Stimulated activated naive CD8-positive, alpha-beta T cell treated with anti-CD3 and anti-CD28 coated beads, Interleukin-15, Interleukin-2, amounts not matched to agents 100 U/mL and 50 U/mL, for 24 hours (primary cell): ENCODE data around the gene NHS.
"Not testable (repeated sequence)": the region's sequence is repeated elsewhere in the genome, so short reads cannot be mapped to it uniquely, and the experiment has no call there.

Source experiments
- ATAC-seq: fragments of 150-1000 bp; cut with Tn5 transposase; one replicate; pipeline ENCODE4 v1.10.0; 2021
- DNase-seq: peaks from one replicate; pipeline ENCODE4 v3.0.0; 2021

The NHS gene

GRCh38 chrX:17496407-17496806 is 121.4 kb downstream of the NHS start:
- ATAC-seq, result no peak

GRCh38 chrX:17497193-17497592 is 122.2 kb downstream of the NHS start:
- ATAC-seq, result no peak
- DNase-seq, result no peak

More at GRCh38 chrX:17496407-17496806, 121.4 kb downstream of the NHS start:
- DNase-seq, result no peak

GRCh38 chrX:17499512-17499911 is 124.5 kb downstream of the NHS start:
- ATAC-seq (no peak), DNase-seq (no peak)

- no peak for DNase-seq
These were observed 125.2 kb downstream of the NHS start for GRCh38 chrX:17500145-17500579.

GRCh38 chrX:17501746-17502145 is 126.7 kb downstream of the NHS start:
- no peak for DNase-seq
- no peak for ATAC-seq

More at GRCh38 chrX:17500145-17500579, 125.2 kb downstream of the NHS start:
- no peak for ATAC-seq

- not testable (repeated sequence) for ATAC-seq, DNase-seq
These were observed 131.4 kb downstream of the NHS start for GRCh38 chrX:17506352-17506751.

GRCh38 chrX:17511556-17511955 is 136.6 kb downstream of the NHS start:
- DNase-seq (no peak), ATAC-seq (no peak)

- DNase-seq (no peak), ATAC-seq (no peak)
These were observed 144.4 kb downstream of the NHS start for GRCh38 chrX:17519358-17519757.

GRCh38 chrX:17520016-17520615 is 145.1 kb downstream of the NHS start:
- ATAC-seq (no peak), DNase-seq (no peak)

GRCh38 chrX:17521871-17522693 is 147.1 kb downstream of the NHS start:
- ATAC-seq (no peak), DNase-seq (no peak)

- DNase-seq (no peak), ATAC-seq (no peak)
These were observed 150.3 kb downstream of the NHS start for GRCh38 chrX:17525266-17525665.

- ATAC-seq, result no peak
- no peak for DNase-seq
These were observed 151.0 kb downstream of the NHS start for GRCh38 chrX:17525762-17526555.

GRCh38 chrX:17527135-17527701 is 152.2 kb downstream of the NHS start:
- ATAC-seq (no peak), DNase-seq (no peak)

GRCh38 chrX:17527922-17528321 is 152.9 kb downstream of the NHS start:
- ATAC-seq (peak; percentile 32), DNase-seq (no peak)

GRCh38 chrX:17529151-17529745 is 154.2 kb downstream of the NHS start:
- ATAC-seq, result no peak
- no peak for DNase-seq

- DNase-seq (no peak), ATAC-seq (no peak)
These were observed 156.5 kb downstream of the NHS start for GRCh38 chrX:17531500-17531899.

- DNase-seq (peak; percentile 52), ATAC-seq (peak; percentile 37)
These were observed 160.2 kb downstream of the NHS start for GRCh38 chrX:17535229-17535628.

- ATAC-seq (no peak), DNase-seq (no peak)
These were observed 162.8 kb downstream of the NHS start for GRCh38 chrX:17537723-17538243.

- no peak for ATAC-seq
- no peak for DNase-seq
These were observed 167.1 kb downstream of the NHS start for GRCh38 chrX:17542123-17542522.

- DNase-seq (no peak), ATAC-seq (no peak)
These were observed 169.8 kb downstream of the NHS start for GRCh38 chrX:17544821-17545220.

- ATAC-seq, result no peak
- no peak for DNase-seq
These were observed 171.4 kb downstream of the NHS start for GRCh38 chrX:17546356-17546755.

- no peak for ATAC-seq
- DNase-seq, result no peak
These were observed 172.7 kb downstream of the NHS start for GRCh38 chrX:17547658-17548057.
